Smooth muscle cell of the pulmonary artery (primary cell): ENCODE data around the gene ADD1. TPM values are rescaled to one million over a fixed set of nuclear protein-coding genes. Genes with fewer than 3 reads are reported as not detected.

Source experiments
- total RNA-seq: library from RNA; depleted of rRNA; stranded (reverse); fragments of >200 nt; gene quantifications from 2 replicates; pipeline ENCODE4 v1.2.3, GENCODE V29; 2014

The ADD1 gene, protein sequence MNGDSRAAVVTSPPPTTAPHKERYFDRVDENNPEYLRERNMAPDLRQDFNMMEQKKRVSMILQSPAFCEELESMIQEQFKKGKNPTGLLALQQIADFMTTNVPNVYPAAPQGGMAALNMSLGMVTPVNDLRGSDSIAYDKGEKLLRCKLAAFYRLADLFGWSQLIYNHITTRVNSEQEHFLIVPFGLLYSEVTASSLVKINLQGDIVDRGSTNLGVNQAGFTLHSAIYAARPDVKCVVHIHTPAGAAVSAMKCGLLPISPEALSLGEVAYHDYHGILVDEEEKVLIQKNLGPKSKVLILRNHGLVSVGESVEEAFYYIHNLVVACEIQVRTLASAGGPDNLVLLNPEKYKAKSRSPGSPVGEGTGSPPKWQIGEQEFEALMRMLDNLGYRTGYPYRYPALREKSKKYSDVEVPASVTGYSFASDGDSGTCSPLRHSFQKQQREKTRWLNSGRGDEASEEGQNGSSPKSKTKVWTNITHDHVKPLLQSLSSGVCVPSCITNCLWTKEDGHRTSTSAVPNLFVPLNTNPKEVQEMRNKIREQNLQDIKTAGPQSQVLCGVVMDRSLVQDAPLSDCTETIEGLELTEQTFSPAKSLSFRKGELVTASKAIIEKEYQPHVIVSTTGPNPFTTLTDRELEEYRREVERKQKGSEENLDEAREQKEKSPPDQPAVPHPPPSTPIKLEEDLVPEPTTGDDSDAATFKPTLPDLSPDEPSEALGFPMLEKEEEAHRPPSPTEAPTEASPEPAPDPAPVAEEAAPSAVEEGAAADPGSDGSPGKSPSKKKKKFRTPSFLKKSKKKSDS
- total RNA-seq: 199 and 215 TPM in 2 replicates

DNA sequence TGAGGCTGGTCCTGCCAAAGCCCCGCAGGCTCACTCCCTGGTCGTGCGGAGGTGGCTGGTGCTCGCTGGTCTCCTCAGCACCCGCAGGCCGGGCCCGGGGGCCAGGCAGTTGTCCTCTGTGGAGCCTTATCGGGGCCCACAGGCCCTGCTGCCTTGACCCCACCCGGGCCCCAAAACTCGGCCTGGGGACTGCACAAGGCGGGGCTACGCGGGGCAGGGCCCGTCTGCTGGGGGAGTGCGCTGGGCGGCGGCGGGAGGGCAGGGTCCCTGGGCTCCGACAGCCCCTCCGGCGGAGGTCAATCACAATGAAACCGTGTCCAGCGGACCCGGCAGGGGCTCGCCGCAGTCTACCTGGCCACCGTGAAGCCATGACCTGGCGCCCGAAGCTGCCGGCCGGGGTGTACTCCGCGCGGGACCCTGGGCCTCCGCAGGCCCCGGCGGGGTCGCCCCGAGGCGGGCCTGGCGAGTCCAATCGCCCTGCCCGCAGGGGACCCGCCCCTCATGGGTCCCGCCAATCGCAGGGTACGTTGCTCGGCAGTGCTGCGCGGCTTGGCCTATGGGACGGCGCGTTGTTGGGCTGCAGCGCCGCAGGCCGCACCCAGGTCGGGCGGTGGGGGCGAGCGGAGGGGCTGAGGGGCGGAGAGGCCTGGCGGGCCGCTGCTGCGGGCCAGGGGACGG, at the start of gene ADD1:
Gene ADD1, plus strand, starts transcription at position 582 of the 678 bp plus-strand sequence. CDS start 32,072 bp downstream, outside the sequence.

DNA sequence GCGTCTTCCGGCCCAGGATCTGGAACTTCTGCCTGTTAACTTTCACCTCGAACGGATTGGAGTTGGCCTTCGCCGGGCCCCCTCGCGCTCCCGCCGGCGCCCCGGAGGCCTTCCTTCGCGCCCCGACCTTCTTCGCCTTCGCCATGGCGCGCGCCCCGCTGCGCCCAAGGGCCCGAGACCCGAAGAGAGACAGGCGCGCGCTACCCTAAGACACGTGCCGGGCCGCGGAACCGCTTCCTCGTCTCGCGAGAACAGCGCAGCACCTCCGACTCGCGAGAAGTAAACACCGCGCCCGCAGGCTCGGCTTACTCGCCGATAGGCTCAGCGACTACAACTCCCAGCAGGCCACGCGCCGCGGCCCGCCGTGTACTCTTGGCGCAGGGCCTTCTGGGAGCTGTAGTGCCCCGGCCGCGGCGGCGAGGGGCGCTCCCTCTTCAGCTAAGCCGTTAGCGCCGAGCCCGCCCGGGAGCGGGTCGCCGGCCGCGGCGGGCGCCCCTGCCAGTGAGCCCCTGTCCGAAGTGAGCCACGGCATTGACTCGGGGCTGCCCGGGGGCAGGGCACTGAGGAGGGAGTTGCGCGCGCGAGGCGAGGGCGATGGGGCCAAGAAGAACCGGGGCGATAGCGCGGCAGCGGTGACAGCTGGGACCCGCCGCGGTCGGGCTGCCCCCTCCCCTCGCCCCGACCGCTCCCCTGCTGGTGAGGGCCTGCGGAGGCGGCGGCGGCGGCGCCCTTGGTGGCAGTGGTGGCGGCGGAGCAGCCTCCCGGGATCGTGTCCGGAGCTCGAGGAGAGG, 119.7 kb downstream of the ADD1 start, which contains the start of the genes GRK4 and NOP14:
Gene GRK4, plus strand, starts transcription at position 397 of the 791 bp plus-strand sequence. CDS start 500 bp downstream, outside the sequence.
Gene NOP14, minus strand, starts transcription at position 232 of the 791 bp plus-strand sequence. Its CDS starts 87 bp downstream, at position 145.

Other genes with a start within 250 kb of the ADD1 start
- gene TNIP2, start 87.5 kb upstream of the ADD1 start, total RNA-seq: 36.6 and 44.9 TPM in 2 replicates
- gene SH3BP2, start 50.8 kb upstream of the ADD1 start, total RNA-seq: 10.5 and 24.8 TPM in 2 replicates
- gene NOP14, start 119.6 kb downstream of the ADD1 start, total RNA-seq: 16.3 and 25.4 TPM in 2 replicates
- gene GRK4, start 119.7 kb downstream of the ADD1 start, total RNA-seq: 5.7 and 6.8 TPM in 2 replicates
- not detected in 2 replicates for gene HTT-AS, start 230.7 kb downstream of the ADD1 start, total RNA-seq
- gene HTT, start 230.8 kb downstream of the ADD1 start, total RNA-seq: 67.3 and 76.5 TPM in 2 replicates